ENCODE data around the gene PCBP1.
A peak's percentile ranks its signal among the peaks of the same experiment; 100 is the strongest.
"Not testable (repeated sequence)": the region's sequence is repeated elsewhere in the genome, so short reads cannot be mapped to it uniquely, and the experiment has no call there.

PCBP1 gene

DNA sequence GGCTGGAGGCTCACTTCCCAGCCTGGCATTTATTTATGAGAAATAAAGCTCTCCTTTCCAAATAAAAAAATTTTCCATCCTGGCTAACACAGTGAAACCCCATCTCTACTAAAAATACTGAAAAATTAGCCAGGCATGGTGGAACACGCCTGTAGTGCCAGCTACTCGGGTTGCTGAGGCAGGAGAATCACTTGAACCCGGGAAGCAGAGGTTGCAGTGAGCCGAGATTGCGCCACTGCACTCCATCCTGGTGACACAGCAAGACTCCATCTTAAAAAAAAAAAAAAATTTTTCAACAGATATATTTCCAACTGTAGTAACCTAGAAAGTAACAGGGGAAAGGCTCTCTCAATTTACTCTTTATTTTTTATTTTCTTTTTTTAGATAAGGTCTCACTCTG lies 6.1 kb upstream of the PCBP1 start:
- DNase-seq (ENCODE audit: low read depth in 2 of 2), result no peak

- peak in 1 of 2 donors; percentile 45 for DNase-seq (ENCODE audit: low read depth in 2 of 2)
These were observed 3.7 kb upstream of the PCBP1 start for GRCh38 chr2:70083344-70084156.

DNA sequence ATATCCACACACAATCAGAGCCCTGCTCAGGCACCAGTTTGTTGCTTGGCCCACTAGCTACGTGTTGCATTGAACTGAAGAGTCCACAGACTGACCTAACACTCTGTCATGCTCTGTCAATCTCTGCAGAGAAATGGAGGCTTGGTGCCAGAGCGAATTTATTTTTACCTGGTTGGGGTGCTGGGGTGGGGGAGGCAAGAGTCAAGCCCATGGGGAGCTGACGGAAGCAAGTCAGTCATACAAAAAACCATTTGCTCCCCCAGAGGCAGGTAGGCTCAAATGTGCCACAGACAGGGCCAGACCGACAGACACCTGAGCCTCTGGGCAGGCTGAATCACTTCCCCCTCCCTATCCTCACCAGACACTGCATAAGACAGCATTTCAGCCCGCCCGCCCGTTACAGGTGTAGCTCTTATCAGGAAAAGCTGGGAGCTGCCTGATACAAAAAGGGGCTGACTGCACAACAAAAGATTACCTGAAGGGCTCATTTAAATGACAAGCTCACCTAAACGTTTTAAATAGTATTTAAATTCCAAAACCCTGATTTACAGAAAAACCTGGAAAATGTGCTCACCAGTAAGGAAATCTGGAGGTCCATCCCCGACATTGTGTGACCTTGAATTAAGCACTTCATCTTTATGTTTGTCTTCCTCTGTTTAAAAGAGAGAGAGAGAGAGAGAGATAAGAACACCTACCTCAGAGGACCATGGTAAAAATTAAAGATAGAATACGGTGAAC lies 2.1 kb upstream of the PCBP1 start:
- peak; percentile 62 to 66 for DNase-seq (ENCODE audit: low read depth in 2 of 2)

- DNase-seq (ENCODE audit: low read depth in 2 of 2), result no peak
These were observed 1.5 kb upstream of the PCBP1 start for GRCh38 chr2:70085711-70086277.

GRCh38 chr2:70086278-70086837 lies 919 bp upstream of the PCBP1 start:
- peak; percentile 57 to 62 for DNase-seq (ENCODE audit: low read depth in 2 of 2)

- DNase-seq (ENCODE audit: low read depth in 2 of 2), result peak in 1 of 2 donors; percentile 27
These were observed 673 bp downstream of the PCBP1 start for GRCh38 chr2:70087702-70088597.

DNA sequence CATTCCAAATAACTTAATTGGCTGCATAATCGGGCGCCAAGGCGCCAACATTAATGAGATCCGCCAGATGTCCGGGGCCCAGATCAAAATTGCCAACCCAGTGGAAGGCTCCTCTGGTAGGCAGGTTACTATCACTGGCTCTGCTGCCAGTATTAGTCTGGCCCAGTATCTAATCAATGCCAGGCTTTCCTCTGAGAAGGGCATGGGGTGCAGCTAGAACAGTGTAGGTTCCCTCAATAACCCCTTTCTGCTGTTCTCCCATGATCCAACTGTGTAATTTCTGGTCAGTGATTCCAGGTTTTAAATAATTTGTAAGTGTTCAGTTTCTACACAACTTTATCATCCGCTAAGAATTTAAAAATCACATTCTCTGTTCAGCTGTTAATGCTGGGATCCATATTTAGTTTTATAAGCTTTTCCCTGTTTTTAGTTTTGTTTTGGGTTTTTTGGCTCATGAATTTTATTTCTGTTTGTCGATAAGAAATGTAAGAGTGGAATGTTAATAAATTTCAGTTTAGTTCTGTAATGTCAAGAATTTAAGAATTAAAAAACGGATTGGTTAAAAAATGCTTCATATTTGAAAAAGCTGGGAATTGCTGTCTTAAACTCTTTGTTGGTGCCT lies 1.4 kb downstream of the PCBP1 start:
- DNase-seq (ENCODE audit: low read depth in 2 of 2), result no peak

DNA sequence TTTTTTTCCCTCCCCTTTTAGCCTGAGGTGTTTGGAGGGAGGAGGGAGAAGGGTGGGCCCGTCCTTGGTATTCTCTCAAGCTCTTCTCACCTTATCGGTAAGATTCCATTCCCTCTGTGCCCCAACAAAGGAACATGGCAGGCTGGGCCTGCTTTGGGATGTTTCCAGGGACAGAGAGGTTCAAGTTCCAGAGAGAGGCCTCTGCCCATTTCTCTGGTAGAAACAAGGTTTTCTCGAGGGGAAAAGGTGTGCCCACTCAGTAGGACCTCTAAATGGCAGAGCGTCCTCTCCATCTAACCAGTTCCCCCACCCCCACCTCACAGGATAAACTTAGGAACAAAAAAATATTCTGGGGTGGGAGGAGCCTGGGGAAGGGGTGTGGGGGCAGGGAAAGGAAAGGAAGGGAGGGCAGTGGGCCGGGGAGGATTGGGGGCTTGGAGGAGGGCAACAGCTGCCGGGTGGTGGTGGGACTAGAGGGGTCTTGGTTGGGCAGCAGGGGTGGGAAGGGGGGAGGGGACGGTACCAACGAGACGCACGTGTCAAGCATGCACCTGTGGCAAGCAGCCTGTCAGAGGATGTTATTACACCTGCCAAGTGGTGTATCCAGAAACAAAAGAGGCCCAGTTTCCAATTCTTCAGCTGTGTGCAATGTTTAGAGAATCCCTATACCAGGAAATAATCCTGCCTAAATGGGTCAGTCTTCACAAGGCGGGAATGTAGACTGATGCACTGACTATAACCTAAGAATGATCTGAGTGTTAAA lies 2.1 kb downstream of the PCBP1 start:
- DNase-seq (ENCODE audit: low read depth in 2 of 2), result peak in 1 of 2 donors; percentile 32

- DNase-seq (ENCODE audit: low read depth in 2 of 2), result no peak
These were observed 2.8 kb downstream of the PCBP1 start for GRCh38 chr2:70089983-70090525.

DNA sequence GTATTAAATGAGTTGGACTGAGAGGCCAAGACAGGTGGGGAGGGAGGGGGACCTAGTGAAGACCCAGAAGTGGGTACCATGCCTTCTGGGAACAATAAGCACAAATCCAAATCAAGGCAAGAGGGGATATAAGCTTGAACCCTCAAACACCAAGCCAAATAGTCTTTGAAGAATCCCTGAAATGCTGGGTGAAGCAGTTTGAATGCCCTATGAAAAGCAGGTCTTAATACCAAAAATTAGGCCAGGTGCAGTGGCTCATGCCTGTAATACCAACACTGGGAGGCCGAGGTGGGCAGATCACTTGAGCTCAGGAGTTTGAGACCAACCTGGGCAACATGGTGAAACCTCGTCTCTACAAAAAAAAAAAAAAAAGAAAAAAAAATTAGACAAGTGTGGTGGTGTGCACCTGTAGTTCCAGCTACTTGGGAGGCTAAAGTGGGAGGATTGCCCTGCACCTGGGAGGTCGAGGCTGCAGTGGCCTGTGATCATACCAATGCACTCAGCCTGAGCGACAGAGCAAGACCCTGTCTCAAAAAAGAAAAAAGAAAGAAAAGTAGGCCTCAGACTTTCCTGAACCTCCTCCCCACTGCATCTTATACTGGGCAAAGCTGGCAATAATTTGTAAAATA lies 3.5 kb downstream of the PCBP1 start:
- DNase-seq (ENCODE audit: low read depth in 2 of 2), result no peak

DNA sequence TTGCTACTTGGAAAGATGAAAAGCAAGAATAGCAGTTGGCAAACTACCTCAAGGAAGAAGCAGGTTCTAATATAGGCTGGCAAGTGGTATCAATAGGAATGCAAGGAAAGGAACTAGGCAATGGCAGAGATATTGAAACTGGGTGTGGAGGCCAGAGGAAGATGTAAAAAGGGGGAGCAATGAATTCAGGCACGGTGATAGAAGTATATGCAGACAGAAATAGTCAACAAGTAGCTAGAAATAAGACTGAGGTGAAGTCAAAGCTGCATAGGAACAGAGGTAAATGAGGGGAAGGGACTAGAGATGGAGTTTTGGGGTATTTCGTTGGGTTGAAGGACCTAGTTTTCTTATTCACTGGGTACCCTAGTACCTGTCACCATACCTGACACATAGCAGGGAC lies 4.1 kb downstream of the PCBP1 start:
- DNase-seq (ENCODE audit: low read depth in 2 of 2), result no peak

DNA sequence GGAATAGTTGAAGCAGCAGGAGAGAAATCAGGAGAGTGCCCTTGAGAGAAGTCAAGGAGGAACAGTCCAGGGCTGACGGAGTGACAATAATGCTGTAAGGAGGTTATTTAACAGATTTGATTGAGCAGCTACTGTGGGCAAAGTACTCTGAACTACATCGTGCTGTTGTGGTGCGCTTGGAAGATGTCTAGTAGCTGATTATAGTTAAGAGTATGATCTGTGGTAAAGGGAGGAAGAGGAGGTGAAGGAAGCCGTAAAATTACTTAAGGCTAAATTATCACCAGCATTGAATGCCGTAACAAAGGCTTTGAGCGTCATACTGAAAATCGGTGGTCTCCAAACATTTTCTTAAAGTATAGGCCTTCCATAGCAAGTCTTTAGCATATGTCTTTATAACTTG lies 4.5 kb downstream of the PCBP1 start:
- no peak for DNase-seq (ENCODE audit: low read depth in 2 of 2)

DNA sequence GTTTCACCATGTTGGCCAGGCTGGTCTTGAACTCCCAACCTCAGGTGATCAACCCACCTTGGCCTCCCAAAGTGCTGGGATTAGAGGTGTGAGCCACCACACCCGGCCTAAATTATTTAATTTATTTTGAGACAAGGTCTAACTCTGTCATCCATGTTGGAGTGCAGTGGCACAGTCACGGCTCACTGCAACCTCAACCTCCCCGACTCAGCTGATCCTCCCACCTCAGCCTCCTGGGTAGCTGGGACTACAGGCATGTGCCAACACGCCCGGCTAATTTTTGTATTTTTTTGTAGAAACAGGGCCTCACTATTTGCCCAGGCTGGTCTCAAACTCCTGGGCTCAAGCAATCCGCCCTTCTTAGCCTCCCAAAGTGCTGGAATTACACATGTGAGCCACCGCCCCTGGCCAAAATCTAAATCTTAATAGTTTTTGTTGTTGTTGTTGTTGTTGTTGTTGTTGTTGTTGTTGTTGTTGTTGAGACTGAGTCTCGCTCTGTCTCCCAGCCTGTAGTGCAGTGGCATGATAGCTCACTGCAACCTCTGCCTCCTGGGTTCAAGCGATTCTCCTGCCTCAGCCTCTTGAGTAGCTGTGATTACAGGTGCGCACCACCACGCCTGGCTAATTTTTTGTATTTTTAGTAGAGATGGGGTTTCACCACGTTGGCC lies 5.4 kb downstream of the PCBP1 start:
- DNase-seq (ENCODE audit: low read depth in 2 of 2), result not testable (repeated sequence)

- no peak for DNase-seq (ENCODE audit: low read depth in 2 of 2)
These were observed 7.1 kb downstream of the PCBP1 start for GRCh38 chr2:70094171-70094977.

DNA sequence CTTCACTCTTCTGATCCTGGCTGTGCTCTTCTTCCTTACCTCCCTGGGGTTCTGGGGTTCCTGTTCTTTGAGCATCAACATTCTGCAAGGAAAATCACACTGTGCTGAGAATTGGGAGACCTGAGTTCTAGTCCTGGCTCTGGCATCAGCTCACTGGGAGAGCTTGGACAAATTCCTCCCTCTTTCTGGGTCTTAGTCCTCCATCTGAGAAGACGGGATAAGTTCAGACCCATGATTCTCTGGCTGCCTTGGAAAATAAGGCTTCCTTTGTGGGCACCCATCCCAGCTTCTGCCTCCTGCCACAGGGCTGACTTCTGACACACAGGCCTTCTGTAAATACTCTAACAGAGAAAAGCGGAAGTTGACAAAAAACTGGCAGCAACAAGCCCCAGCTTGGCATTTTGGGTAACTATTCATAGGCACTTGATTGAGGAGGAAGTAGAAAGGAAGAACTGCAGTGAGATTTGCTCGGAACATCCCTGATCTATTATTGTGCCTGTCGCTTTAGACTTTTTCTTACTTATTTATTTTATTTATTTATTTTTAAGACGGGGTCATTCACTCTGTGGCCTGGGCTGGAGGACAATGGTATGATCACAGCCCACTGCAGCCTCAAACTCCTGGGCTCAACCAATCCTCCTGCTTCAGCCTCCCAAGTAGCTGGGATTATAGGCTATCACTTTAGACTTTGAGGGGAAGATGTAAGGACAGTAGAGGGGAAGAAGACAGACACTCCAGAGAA lies 7.9 kb downstream of the PCBP1 start:
- DNase-seq (ENCODE audit: low read depth in 2 of 2), result peak; percentile 32 to 41

- no peak for DNase-seq (ENCODE audit: low read depth in 2 of 2)
These were observed 8.7 kb downstream of the PCBP1 start for GRCh38 chr2:70095720-70096670.
